ENCODE measurements around the gene VASN.
A peak's percentile ranks its signal among the peaks of the same experiment; 100 is the strongest.

The VASN gene

GRCh38 chr16:4330277-4330874, 41.3 kb upstream of the VASN start:
- TF ChIP-seq SIN3A (IDR thresholded peaks at IDR 0.05; ENCODE audit: borderline replicate concordance, insufficient read depth, low read length) (no peak), FOXP2 (optimal IDR thresholded peaks at IDR 0.05; ENCODE audit: borderline replicate concordance, extremely low read depth, extremely low read length, insufficient read depth) (peak; percentile 75)

- TF ChIP-seq SIN3A (IDR thresholded peaks at IDR 0.05; ENCODE audit: borderline replicate concordance, insufficient read depth, low read length) (no peak), REST (IDR thresholded peaks at IDR 0.05; ENCODE audit: insufficient read depth in 1 of 2, low read depth in 2 of 2, low read length in 2 of 2) (no peak), TAF1 (IDR thresholded peaks at IDR 0.05; ENCODE audit: borderline replicate concordance, insufficient read depth, low read length) (no peak), FOXP2 (optimal IDR thresholded peaks at IDR 0.05; ENCODE audit: borderline replicate concordance, extremely low read depth, extremely low read length, insufficient read depth) (no peak), POLR2AphosphoS5 (IDR thresholded peaks at IDR 0.05; ENCODE audit: low read depth, low read length) (no peak)
These were observed 39.6 kb upstream of the VASN start for GRCh38 chr16:4332083-4332482.

GRCh38 chr16:4332623-4333307, 38.9 kb upstream of the VASN start:
- no peak for TF ChIP-seq FOXP2 (optimal IDR thresholded peaks at IDR 0.05; ENCODE audit: borderline replicate concordance, extremely low read depth, extremely low read length, insufficient read depth)
- TF ChIP-seq POLR2AphosphoS5 (IDR thresholded peaks at IDR 0.05; ENCODE audit: low read depth, low read length): no peak
- no peak for TF ChIP-seq TAF1 (IDR thresholded peaks at IDR 0.05; ENCODE audit: borderline replicate concordance, insufficient read depth, low read length)
- TF ChIP-seq REST (IDR thresholded peaks at IDR 0.05; ENCODE audit: insufficient read depth in 1 of 2, low read depth in 2 of 2, low read length in 2 of 2): no peak
- TF ChIP-seq SIN3A (IDR thresholded peaks at IDR 0.05; ENCODE audit: borderline replicate concordance, insufficient read depth, low read length): no peak

GRCh38 chr16:4333308-4333638, 38.4 kb upstream of the VASN start:
- TF ChIP-seq SIN3A (IDR thresholded peaks at IDR 0.05; ENCODE audit: borderline replicate concordance, insufficient read depth, low read length): no peak
- TF ChIP-seq TAF1 (IDR thresholded peaks at IDR 0.05; ENCODE audit: borderline replicate concordance, insufficient read depth, low read length): no peak

DNA sequence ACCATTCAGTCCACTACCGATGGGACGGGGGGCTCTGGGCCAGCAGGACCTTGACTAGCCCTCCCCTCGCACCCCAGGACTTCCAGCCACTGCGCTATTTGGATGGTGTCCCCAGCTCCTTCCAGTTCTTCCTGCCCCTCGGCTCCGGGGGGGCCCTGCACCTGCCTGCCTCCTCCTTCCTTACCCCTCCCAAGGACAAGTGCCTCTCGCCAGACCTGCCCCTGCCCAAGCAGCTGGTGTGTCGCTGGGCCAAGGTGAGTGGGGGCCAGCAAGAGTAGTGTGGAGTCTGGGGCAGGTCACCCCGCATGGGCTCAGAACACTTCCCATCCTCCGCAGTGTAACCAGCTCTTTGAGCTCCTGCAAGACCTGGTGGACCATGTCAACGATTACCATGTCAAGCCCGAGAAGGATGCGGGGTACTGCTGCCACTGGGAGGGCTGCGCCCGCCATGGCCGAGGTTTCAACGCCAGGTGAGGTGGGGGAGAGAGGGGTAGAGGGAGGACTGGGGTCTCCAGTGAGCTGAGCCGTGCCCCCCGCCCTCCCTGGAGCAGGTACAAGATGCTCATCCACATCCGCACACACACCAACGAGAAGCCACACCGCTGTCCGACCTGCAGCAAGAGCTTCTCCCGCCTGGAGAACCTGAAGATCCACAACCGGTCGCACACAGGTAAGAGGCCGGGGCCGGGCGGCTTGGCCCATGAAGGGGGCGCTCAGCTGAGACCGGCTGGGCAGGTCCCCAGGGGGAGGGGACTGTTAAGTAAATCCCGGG, 36.7 kb upstream of the VASN start:
- TF ChIP-seq FOXP2 (optimal IDR thresholded peaks at IDR 0.05; ENCODE audit: borderline replicate concordance, extremely low read depth, extremely low read length, insufficient read depth): no peak
- no peak for TF ChIP-seq SIN3A (IDR thresholded peaks at IDR 0.05; ENCODE audit: borderline replicate concordance, insufficient read depth, low read length)
- no peak for TF ChIP-seq TAF1 (IDR thresholded peaks at IDR 0.05; ENCODE audit: borderline replicate concordance, insufficient read depth, low read length)
- TF ChIP-seq REST (IDR thresholded peaks at IDR 0.05; ENCODE audit: insufficient read depth in 1 of 2, low read depth in 2 of 2, low read length in 2 of 2): no peak
- TF ChIP-seq POLR2AphosphoS5 (IDR thresholded peaks at IDR 0.05; ENCODE audit: low read depth, low read length): no peak

All from PFSK-1 (cell line).